IPS-NIHi7 (cell line): Measurements from ENCODE around the gene ZNF117.
A peak's percentile ranks its signal among the peaks of the same experiment; 100 is the strongest.
"Not testable (repeated sequence)": the region's sequence is repeated elsewhere in the genome, so short reads cannot be mapped to it uniquely, and the experiment has no call there.

ENCODE experiments used
- DNase-seq: peaks from one replicate; pipeline ENCODE4 v3.0.0; 2012; ENCODE audit warnings: mixed read lengths; ENCODE audit errors: extremely low spot score

The ZNF117 gene

GRCh38 chr7:64997164-64997908 is 6.5 kb upstream of the ZNF117 start:
- no peak for DNase-seq

- DNase-seq = no peak
These were observed 5.5 kb upstream of the ZNF117 start for GRCh38 chr7:64996305-64996704.

GRCh38 chr7:64993901-64994300 is 3.1 kb upstream of the ZNF117 start:
- no peak for DNase-seq

GRCh38 chr7:64992971-64993370 is 2.1 kb upstream of the ZNF117 start:
- no peak for DNase-seq

GRCh38 chr7:64990216-64990615 is 620 bp downstream of the ZNF117 start:
- no peak for DNase-seq

- no peak for DNase-seq
These were observed 12.2 kb downstream of the ZNF117 start for GRCh38 chr7:64978497-64979203.

GRCh38 chr7:64965594-64965993 is 25.2 kb downstream of the ZNF117 start:
- no peak for DNase-seq

- no peak for DNase-seq
These were observed 31.6 kb downstream of the ZNF117 start for GRCh38 chr7:64959072-64959747.

- DNase-seq = peak; percentile 40
These were observed 39.5 kb downstream of the ZNF117 start for GRCh38 chr7:64951250-64951848.

- DNase-seq = not testable (repeated sequence)
These were observed 40.2 kb downstream of the ZNF117 start for GRCh38 chr7:64950673-64951072.

- DNase-seq = not testable (repeated sequence)
These were observed 42.1 kb downstream of the ZNF117 start for GRCh38 chr7:64948774-64949173.

- peak; percentile 15 for DNase-seq
These were observed 43.4 kb downstream of the ZNF117 start for GRCh38 chr7:64947252-64948000.

- DNase-seq = peak; percentile 56
These were observed 44.1 kb downstream of the ZNF117 start for GRCh38 chr7:64946772-64947171.

- DNase-seq = no peak
These were observed 45.2 kb downstream of the ZNF117 start for GRCh38 chr7:64945503-64946175.

GRCh38 chr7:64944667-64945502 is 46.0 kb downstream of the ZNF117 start:
- DNase-seq = not testable (repeated sequence)

GRCh38 chr7:64940021-64940420 is 50.8 kb downstream of the ZNF117 start:
- DNase-seq = not testable (repeated sequence)

- DNase-seq = no peak
These were observed 52.3 kb downstream of the ZNF117 start for GRCh38 chr7:64938540-64938939.

- DNase-seq = no peak
These were observed 56.4 kb downstream of the ZNF117 start for GRCh38 chr7:64934478-64934877.

- DNase-seq = not testable (repeated sequence)
These were observed 62.3 kb downstream of the ZNF117 start for GRCh38 chr7:64928252-64929187.
